PC-3 (cell line): ENCODE data around the gene ARHGAP26. TPM values are rescaled to one million over a fixed set of nuclear protein-coding genes. Genes with fewer than 3 reads are reported as not detected.

Source experiments
- ATAC-seq: fragments of 200-7000 bp; cut with Tn5 transposase; 2 replicates; pipeline ENCODE4 v1.9.1; 2020; ENCODE audit warnings: mild to moderate bottlenecking, moderate library complexity
- BruUV-seq: library from RNA; stranded (reverse); fragments of 400-500 nt; replicated peaks from 2 replicates; lab custom pipeline; 2021; lab: Mats Ljungman, UMichigan
- CTCF ChIA-PET: fragments of 300-600 bp; sonication (Branson Sonifier 250); formaldehyde crosslinking; loops from one replicate; lab custom pipeline; 2022; ENCODE audit warnings: antibody characterized with exemption; lab: Charles Lee
- POLR2A ChIA-PET: fragments of 300-600 bp; sonication (Branson Sonifier 250); formaldehyde crosslinking; loops from one replicate; lab custom pipeline; 2022; ENCODE audit warnings: antibody characterized with exemption; ENCODE audit not compliant: unreplicated experiment; lab: Charles Lee
- DNase-seq: peaks from one replicate; pipeline ENCODE4 v3.0.0-alpha.2; 2015
- H2AFZ ChIP-seq: fragments of 300-600 bp; sonication (generic); 2 replicates; pipeline ENCODE4 v1.6.0; 2016; ENCODE audit warnings: antibody characterized with exemption, low read length
- H3F3A ChIP-seq: fragments of 300-600 bp; sonication (generic); one replicate; pipeline ENCODE4 v1.6.0; 2017; ENCODE audit warnings: antibody characterized with exemption, low read length, control low read depth, mild to moderate bottlenecking; ENCODE audit not compliant: unreplicated experiment
- H3K27ac ChIP-seq: fragments of 300-600 bp; sonication (generic); 2 replicates; pipeline ENCODE4 v1.5.1; 2016; ENCODE audit warnings: mild to moderate bottlenecking, low read length
- H3K27me3 ChIP-seq: fragments of 300-600 bp; sonication (generic); 2 replicates; pipeline ENCODE4 v1.6.1; 2016; ENCODE audit warnings: low read length, mixed read lengths
- H3K36me3 ChIP-seq: fragments of 300-600 bp; sonication (generic); 2 replicates; pipeline ENCODE4 v1.6.1; 2016; ENCODE audit warnings: low read depth, mixed run types, low read length, mixed read lengths
- H3K4me1 ChIP-seq: fragments of 300-600 bp; sonication (generic); 2 replicates; pipeline ENCODE4 v1.5.1; 2016; ENCODE audit warnings: low read length; ENCODE audit not compliant: insufficient read depth
- H3K4me2 ChIP-seq: fragments of 300-600 bp; sonication (generic); 2 replicates; pipeline ENCODE4 v1.6.0; 2016; ENCODE audit warnings: low read length
- H3K4me3 ChIP-seq: fragments of 300-600 bp; sonication (generic); 2 replicates; pipeline ENCODE4 v1.5.1; 2016; ENCODE audit warnings: mild to moderate bottlenecking, low read length, mixed read lengths
- H3K79me2 ChIP-seq: fragments of 300-600 bp; sonication (generic); 2 replicates; pipeline ENCODE4 v1.6.1; 2017; ENCODE audit warnings: low read length, mixed read lengths
- H3K9ac ChIP-seq: fragments of 300-600 bp; sonication (generic); 2 replicates; pipeline ENCODE4 v1.6.0; 2016; ENCODE audit warnings: mild to moderate bottlenecking, low read length
- H3K9me2 ChIP-seq: fragments of 300-600 bp; sonication (generic); replicated peaks from 2 replicates; pipeline ENCODE4 v1.6.1; 2016; ENCODE audit warnings: mixed run types, low read length, mixed read lengths
- H3K9me3 ChIP-seq: fragments of 300-600 bp; sonication (generic); 2 replicates; pipeline ENCODE4 v1.6.1; 2016; ENCODE audit warnings: low read length, mixed read lengths
- H4K20me1 ChIP-seq: fragments of 300-600 bp; sonication (generic); 2 replicates; pipeline ENCODE4 v1.6.1; 2016; ENCODE audit warnings: low read length, mixed read lengths
- EZH2 ChIP-seq: fragments of 300-600 bp; sonication (generic); IDR thresholded peaks from one replicate; pipeline ENCODE4 v1.6.1; 2017; ENCODE audit warnings: antibody characterized with exemption, mild to moderate bottlenecking, low read length; ENCODE audit not compliant: unreplicated experiment
- EZH2phosphoT487 ChIP-seq: fragments of 300-600 bp; sonication (generic); IDR thresholded peaks from 2 replicates; pipeline ENCODE4 v1.6.1; 2018; ENCODE audit warnings: mild to moderate bottlenecking, antibody characterized with exemption, low read length, borderline replicate concordance
- intact Hi-C: fragments of 100-400 bp; cut with micrococcal nuclease; formaldehyde crosslinking; loops from 2 replicates; pipeline ENCODE4 v1.9.0; 2023
- total RNA-seq: library from RNA; depleted of rRNA; stranded (reverse); fragments of >200 nt; gene quantifications from 2 replicates; pipeline ENCODE4 v1.2.3, GENCODE V29; 2014
- TF ChIP-seq, protein P1 (sequence below): fragments of 300-600 bp; sonication (generic); conservative IDR thresholded peaks from 2 replicates; pipeline ENCODE4 v1.5.1; 2017; ENCODE audit warnings: antibody characterized with exemption, low read depth, mild to moderate bottlenecking, low read length

The ARHGAP26 gene
- total RNA-seq, 1 experiment from 2014 or later: 11.7 TPM

DNA sequence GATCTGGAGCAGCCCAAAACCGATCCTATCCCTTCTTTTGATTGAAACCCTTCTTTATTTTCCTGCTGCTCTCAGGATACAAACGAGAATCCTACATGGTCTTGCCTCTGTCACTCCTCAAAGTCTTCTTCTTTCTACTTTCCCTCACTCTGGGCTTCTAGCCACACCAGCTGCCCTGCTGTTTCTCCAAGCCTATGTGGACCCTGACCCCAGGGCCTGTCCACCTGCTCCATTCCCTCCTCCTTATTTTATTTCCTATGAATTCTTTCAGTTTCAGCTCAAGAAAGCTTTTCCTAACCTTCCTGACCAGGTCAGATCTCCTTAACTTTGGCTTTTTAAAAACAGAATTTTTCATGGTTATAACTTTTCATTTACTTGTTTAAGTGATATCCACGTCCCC is 141.0 kb downstream of the ARHGAP26 start:
- H3K79me2 ChIP-seq: no peaks in the 10 kb centered on the region
- no peak overlapping the region for H3K4me3 ChIP-seq
- TF ChIP-seq EZH2: no peak
- no peak for TF ChIP-seq EZH2phosphoT487
- TF ChIP-seq, protein P1, sequence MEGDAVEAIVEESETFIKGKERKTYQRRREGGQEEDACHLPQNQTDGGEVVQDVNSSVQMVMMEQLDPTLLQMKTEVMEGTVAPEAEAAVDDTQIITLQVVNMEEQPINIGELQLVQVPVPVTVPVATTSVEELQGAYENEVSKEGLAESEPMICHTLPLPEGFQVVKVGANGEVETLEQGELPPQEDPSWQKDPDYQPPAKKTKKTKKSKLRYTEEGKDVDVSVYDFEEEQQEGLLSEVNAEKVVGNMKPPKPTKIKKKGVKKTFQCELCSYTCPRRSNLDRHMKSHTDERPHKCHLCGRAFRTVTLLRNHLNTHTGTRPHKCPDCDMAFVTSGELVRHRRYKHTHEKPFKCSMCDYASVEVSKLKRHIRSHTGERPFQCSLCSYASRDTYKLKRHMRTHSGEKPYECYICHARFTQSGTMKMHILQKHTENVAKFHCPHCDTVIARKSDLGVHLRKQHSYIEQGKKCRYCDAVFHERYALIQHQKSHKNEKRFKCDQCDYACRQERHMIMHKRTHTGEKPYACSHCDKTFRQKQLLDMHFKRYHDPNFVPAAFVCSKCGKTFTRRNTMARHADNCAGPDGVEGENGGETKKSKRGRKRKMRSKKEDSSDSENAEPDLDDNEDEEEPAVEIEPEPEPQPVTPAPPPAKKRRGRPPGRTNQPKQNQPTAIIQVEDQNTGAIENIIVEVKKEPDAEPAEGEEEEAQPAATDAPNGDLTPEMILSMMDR: no peak
- no peak overlapping the region for H3K4me2 ChIP-seq
- DNase-seq (no peak), ATAC-seq (no peak)
- no peaks in the 10 kb centered on the region for H4K20me1 ChIP-seq
- no TSS peak for BruUV-seq
- CTCF ChIA-PET: no interaction called here
- peaks cover 11% of the 10 kb centered on the region for H3K36me3 ChIP-seq
- no peak overlapping the region for H2AFZ ChIP-seq
- H3K9me3 ChIP-seq: no peaks in the 10 kb centered on the region
- H3K27ac ChIP-seq: no peak overlapping the region
- H3K9me2 ChIP-seq: no peaks in the 10 kb centered on the region
- intact Hi-C loops: no loop called here
- H3K4me1 ChIP-seq: peaks cover 32% of the 10 kb centered on the region
- POLR2A ChIA-PET: no interaction called here
- no peak overlapping the region for H3K9ac ChIP-seq
- no peaks in the 10 kb centered on the region for H3F3A ChIP-seq
- no peaks in the 10 kb centered on the region for H3K27me3 ChIP-seq

- intact Hi-C loops: no loop called here
- Histone ChIP-seq H3K27me3 (no peaks in the 10 kb centered on the region), H4K20me1 (no peaks in the 10 kb centered on the region), H3K36me3 (peaks cover 7% of the 10 kb centered on the region; the same call in 1 of the 2 replicates), H3K9ac (no peak overlapping the region), H3K4me1 (peaks cover 26% of the 10 kb centered on the region), H3K27ac (no peak overlapping the region), H2AFZ (no peak overlapping the region), H3K9me2 (no peaks in the 10 kb centered on the region), H3K79me2 (no peaks in the 10 kb centered on the region), H3K9me3 (no peaks in the 10 kb centered on the region), H3K4me3 (no peak overlapping the region), H3F3A (no peaks in the 10 kb centered on the region), H3K4me2 (no peak overlapping the region)
- TF ChIP-seq EZH2phosphoT487: no peak
- no peak for TF ChIP-seq EZH2
- TF ChIP-seq, protein P1: no peak
- no peak for ATAC-seq
- POLR2A ChIA-PET: no interaction called here
- DNase-seq: no peak
- BruUV-seq: no TSS peak
- CTCF ChIA-PET: no interaction called here
Observed at GRCh38 chr5:142911775-142912174, 141.6 kb downstream of the ARHGAP26 start.

DNA sequence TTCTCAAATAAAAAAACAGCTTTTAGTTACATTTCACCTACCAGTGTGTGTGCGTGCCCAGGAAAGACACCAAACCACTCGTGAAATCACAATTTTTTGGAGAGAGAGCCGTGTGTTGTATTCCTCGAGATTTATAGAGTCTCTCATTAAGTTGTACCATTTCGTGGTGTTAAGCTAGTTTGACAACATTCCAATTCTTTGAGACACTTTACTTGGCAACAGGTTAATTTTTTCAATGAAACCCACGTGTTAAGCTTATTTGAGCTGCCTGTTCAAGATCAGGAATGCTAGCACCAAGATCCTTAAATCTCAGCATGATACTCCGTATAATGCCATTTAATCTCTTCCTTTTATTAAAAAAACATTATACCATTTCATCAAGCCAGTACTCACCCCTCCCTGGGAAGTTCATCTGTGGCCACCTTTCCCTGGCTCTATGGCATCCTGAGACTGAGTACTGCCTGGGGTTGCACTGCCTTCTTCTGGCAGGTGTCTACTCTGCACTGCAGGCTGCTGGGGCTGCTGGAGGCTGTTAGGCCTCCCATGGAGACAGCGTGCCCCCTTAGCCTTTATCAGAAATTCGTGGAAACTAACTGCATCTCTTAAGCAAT is 143.7 kb downstream of the ARHGAP26 start:
- H3K9me3 ChIP-seq: no peaks in the 10 kb centered on the region
- H2AFZ ChIP-seq: no peak overlapping the region
- CTCF ChIA-PET: interaction anchor here (1.4 to 1.9 kb wide), 2 partner anchors 25 to 201 kb away, joined by 5 to 6 read pairs; no protein-coding TSS in a partner anchor
- H3K4me2 ChIP-seq: peak overlapping the region; percentile 7
- H3K4me1 ChIP-seq: peaks cover 11% of the 10 kb centered on the region; the same call in 1 of the 2 replicates
- DNase-seq (peak; percentile 65), ATAC-seq (peak; percentile 64)
- no TSS peak for BruUV-seq
- H3K9ac ChIP-seq: no peak overlapping the region
- H3K9me2 ChIP-seq: no peaks in the 10 kb centered on the region
- TF ChIP-seq EZH2 (no peak), EZH2phosphoT487 (no peak)
- TF ChIP-seq, protein P1: peak; percentile 51; the same call in 1 of the 2 replicates
- H3K4me3 ChIP-seq: no peak overlapping the region
- POLR2A ChIA-PET: no interaction called here
- no peaks in the 10 kb centered on the region for H4K20me1 ChIP-seq
- intact Hi-C loops: no loop called here
- H3K27me3 ChIP-seq: no peaks in the 10 kb centered on the region
- H3F3A ChIP-seq: no peaks in the 10 kb centered on the region
- peaks cover 7% of the 10 kb centered on the region; the same call in 1 of the 2 replicates for H3K36me3 ChIP-seq
- no peaks in the 10 kb centered on the region for H3K79me2 ChIP-seq
- H3K27ac ChIP-seq: peak overlapping the region; percentile 31; the same call in 1 of the 2 replicates
